Measurements from ENCODE around the gene NDUFA11.
"Not testable (repeated sequence)": the region's sequence is repeated elsewhere in the genome, so short reads cannot be mapped to it uniquely, and the experiment has no call there.

The NDUFA11 gene

DNA sequence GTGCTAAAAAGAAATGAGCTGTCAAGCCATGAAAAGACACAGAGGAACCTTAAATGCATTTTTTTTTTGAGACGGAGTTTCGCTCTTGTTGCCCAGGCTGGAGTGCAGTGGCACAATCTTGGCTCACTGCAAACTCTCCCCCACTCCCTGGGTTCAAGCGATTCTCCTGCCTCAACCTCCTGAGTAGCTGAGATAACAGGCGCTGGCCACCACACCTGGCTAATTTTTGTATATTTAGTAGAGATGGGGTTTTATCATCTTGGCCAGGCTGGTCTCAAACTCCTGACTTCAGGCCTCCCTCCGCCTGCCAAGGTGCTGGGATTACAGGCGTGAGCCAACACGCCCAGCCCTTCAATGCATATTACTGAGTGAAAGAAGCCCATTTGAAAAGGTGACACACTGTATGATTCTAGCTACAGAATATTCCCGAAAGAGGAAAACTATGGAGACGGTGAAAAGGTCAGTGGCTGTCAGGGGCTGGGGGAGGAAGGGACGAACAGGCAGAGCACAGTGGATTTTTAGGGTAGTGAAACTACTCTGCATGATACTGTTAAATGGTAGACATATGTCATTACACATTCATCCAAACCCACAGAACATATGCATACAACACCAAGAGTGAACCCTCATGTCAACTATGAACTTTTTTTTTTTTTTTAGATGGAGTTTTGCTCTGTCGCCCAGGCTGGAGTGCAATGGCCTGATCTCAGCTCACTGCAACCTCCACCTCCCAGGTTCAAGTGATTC lies 19.4 kb downstream of the NDUFA11 start:
- not testable (repeated sequence) for DNase-seq

- not testable (repeated sequence) for DNase-seq
Observed at GRCh38 chr19:5883157-5883873, 20.3 kb downstream of the NDUFA11 start.

DNA sequence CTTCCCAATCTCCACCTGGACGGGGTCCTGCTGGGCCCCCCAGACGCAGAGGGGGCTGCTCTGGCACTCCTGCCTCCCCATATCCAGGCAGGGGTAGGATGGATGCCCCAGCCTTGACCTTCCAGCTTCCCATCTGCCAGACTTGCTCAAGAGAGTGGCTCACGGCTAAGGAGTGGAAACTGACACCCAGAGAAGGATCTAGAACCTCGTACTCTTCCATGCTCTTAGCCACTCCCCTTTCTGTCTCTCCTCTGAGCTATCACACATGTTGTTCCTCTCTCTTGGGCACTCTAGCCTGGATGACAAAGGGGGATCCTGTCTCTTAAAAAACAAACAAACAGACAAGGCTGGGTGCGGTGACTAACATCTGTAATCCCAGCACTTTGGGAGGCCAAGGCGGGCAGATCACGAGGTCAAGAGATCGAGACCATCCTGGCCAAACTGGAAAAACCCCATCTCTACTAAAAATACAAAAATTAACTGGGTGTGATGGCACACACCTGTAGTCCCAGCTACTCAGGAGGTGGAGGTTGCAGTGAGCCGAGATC lies 21.1 kb downstream of the NDUFA11 start:
- no peak for DNase-seq

DNA sequence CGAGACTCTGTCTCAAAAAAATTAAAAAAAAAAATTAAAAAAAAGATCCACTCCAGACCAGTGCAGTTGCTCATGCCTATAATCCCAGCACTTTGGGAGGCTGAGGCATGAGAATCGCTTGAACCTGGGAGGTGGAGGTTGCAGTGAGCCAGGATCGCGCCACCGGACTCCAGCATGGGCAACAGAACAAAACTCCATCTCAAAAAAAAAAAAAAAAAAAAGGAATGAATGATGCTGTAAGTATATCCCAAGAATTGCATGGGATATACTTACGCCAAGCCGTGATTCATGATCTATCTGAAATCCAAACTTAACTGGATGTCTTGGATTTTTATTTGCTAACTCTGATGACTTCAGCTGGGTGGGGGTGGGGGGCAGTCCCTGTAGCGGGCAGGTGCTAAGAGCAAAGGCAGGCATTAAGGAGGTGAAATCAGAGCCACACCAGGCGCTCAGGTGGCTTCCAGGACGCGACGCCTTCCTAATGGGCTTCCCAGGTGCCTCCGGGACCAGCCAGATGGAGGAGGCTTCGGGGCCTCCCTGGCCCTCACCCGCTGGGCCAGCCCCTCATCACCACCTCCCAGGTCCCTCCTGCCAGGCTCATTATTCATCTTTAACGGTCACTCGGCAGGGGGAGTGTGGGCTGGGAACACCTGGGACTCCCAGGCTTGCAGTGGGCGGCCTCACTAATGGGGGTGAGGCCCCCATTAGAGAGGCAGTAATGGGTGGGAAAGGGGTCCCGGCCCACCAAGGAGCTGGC lies 21.9 kb downstream of the NDUFA11 start:
- no peak for DNase-seq

GRCh38 chr19:5880604-5881078 lies 22.9 kb downstream of the NDUFA11 start:
- no peak for DNase-seq

DNA sequence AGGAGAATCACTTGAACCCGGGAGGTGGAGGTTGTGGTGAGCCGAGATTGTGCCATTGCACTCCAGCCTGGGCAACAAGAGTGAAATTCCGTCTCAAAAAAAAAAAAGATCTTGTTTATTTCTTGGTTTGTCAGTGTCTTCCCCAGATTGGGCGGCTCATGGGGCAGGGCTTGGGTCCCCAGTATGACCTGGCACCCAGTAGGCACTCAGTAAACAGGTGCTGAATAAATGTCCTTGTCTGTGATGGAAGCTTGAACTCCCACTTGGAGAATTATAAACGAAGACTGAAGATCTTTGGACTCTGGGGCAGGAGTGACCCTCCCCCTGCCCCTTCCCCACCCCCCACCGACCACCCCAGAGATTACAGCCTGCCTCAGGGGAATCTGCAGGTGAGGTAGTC lies 23.4 kb downstream of the NDUFA11 start:
- no peak for DNase-seq

DNA sequence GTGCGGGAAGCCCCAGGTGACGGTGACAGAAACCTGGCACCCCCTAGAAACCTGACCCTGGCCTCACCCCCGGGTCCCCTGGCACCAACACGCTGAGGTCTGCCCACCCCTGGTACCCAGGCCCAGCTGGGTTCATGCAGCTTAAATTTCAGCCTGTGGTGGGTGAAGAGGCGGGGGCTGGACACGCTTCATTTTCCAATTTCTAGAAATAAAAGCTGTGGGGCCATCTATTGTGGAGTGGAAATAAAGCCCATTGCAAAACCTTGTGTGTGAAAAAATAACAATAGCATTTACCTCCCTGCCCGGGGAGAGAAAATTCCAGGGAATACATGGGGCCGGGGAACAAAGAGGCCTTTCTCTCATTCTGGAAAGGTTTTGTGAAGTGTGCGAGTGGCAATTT lies 25.7 kb downstream of the NDUFA11 start:
- DNase-seq = no peak

DNA sequence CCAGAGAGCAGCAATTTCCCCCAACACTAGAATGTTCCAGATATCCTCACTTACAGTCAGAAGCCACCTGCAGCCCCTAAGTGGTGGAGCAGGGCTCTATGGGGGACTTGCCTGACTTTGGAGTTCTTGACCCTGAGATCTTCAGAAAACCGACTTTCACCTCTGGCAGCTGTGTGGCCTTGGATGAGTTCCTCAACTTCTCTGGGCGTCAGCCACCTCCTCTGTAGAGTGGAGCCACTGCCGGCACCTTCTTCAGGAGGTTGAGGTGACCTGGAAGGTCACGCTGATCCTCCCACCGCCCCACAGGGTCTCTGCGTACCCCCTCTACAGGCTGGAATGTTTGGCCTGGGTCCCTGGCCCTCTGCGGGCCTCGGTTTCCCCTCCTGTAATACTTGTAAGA lies 26.2 kb downstream of the NDUFA11 start:
- DNase-seq = no peak

- DNase-seq = not testable (repeated sequence)
Observed at GRCh38 chr19:5874496-5874895, 29.1 kb downstream of the NDUFA11 start.

GRCh38 chr19:5873617-5874199 lies 29.9 kb downstream of the NDUFA11 start:
- no peak for DNase-seq

GRCh38 chr19:5870986-5871394 lies 32.6 kb downstream of the NDUFA11 start:
- DNase-seq = no peak

DNA sequence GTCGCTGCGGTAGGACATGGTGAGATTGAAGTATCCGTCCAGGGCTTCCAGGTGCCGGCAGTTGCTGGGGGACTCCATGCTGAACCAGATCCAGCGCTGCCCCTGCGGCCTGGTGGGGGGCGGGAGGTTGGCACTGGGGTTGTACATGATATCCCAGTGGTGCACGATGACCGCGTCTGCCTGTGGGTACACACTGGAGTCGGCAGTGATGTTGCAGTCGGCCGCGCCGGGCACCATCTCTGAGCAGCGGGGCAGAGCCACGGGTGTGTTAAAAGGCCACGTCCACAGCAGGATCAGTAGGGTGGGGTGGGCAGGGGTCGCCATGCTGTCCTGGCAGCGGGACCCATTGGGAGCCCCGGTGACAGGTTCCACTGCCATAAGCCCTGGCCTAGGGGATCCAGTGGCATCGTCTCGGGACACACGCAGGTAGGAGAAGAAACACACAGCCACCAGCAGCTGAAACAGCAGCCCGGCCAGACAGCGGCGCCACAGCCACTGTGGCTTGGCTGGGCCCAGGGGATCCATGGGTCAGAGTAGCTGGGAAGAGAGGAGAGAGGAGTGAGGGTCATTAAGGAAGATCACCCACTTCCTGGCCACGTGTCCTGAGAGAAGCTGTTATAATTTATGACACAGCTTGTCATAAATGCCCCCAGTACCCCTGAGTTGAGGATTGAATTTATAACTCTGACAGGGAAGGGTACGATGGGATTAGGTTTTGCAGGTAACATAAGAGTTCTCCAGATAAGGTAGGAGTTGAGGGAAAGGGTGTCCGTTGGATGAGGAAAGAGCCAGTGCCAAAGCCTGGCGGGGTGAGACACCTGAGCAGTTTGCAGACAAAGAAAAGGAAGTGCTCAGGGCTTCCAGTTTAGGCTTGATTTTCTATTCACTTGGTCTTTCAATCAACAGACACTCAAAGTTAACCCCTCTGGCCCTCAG lies 36.1 kb downstream of the NDUFA11 start:
- DNase-seq = no peak

GRCh38 chr19:5865772-5866171 lies 37.8 kb downstream of the NDUFA11 start:
- no peak for DNase-seq

- DNase-seq = no peak
Observed at GRCh38 chr19:5864725-5865486, 38.7 kb downstream of the NDUFA11 start.

GRCh38 chr19:5864013-5864720 lies 39.4 kb downstream of the NDUFA11 start:
- DNase-seq = no peak

- DNase-seq = no peak
Observed at GRCh38 chr19:5863030-5863665, 40.4 kb downstream of the NDUFA11 start.

GRCh38 chr19:5857203-5858081 lies 46.1 kb downstream of the NDUFA11 start:
- DNase-seq = no peak

DNA sequence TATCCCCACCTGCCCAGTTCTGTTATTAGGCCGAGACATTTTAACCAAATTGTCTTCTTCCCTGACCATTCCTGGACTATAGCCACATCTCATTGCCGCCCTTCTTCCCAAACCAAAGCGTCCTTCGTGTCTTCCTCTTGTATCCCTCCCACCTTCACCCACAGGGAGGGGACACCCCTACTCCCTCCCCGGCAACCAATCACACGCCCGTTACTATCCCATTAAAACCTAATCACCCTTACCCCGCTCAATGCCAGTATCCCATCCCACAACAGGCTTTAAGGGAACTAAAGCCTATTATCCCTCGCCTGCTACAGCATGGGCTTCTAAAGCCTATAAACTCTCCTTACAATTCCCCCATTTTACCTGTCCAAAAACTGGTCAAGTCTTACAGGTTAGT lies 48.4 kb downstream of the NDUFA11 start:
- not testable (repeated sequence) for DNase-seq

DNA sequence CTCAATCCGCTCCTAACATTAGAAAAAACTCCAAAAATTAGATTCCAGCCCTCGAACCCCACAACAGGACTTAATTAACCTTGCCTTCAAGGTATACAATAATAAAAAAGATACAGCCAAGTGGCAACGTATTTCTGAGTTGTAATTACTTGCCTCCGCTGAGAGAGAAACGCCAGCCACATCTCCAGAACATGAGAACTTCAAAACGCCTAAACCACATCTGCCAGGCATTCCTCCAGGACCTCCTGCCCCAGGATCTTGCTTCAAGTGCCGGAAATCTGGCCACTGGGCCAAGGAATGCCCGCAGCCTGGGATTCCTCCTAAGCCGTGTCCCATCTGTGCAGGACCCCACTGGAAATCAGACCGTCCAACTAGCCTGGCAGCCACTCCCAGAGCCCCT lies 49.5 kb downstream of the NDUFA11 start:
- not testable (repeated sequence) for DNase-seq

Measured in bone marrow (tissue), 2 donors.